ENCODE data around the gene MRPS27.
"Not testable (repeated sequence)": the region's sequence is repeated elsewhere in the genome, so short reads cannot be mapped to it uniquely, and the experiment has no call there.

MRPS27 gene

DNA sequence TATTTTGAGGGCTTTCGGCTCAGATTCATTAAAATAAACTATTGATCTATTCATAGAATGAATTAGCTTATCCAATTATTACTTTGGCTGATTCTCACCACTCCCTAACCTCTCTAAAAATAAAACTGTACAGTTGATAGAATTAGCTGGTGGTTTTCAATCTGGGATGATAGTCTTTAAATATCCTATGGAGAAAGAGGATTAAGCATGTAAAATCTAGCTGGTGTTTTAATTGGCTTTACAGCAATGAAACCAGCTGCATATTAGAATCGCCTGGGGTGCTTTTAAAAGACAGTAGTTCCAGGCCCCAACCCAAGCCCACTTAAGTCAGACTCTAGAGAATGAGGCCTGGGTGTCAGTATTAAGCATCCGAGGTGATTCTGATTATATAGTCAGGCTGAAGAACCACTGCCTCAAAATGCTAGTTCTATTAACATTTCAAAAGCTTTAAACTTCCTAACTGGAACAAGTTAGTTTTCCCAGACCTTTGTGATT is 117.7 kb downstream of the MRPS27 start:
- DNase-seq (ENCODE audit: low read depth), result no peak

GRCh38 chr5:72199681-72200080 is 120.4 kb downstream of the MRPS27 start:
- no peak for DNase-seq (ENCODE audit: low read depth)

DNA sequence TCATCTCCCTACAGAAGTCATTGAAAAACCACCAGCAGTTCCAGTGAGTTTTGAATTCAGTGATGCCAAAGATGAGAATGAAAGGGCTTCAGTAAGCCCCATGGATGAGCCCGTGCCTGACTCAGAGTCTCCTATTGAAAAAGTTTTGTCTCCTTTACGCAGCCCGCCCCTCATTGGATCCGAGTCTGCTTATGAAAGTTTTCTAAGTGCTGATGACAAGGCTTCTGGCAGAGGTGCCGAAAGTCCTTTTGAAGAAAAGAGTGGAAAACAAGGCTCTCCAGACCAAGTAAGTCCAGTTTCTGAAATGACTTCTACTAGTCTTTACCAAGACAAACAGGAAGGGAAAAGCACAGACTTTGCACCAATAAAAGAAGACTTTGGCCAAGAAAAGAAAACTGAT is 122.6 kb downstream of the MRPS27 start:
- no peak for DNase-seq (ENCODE audit: low read depth)

DNA sequence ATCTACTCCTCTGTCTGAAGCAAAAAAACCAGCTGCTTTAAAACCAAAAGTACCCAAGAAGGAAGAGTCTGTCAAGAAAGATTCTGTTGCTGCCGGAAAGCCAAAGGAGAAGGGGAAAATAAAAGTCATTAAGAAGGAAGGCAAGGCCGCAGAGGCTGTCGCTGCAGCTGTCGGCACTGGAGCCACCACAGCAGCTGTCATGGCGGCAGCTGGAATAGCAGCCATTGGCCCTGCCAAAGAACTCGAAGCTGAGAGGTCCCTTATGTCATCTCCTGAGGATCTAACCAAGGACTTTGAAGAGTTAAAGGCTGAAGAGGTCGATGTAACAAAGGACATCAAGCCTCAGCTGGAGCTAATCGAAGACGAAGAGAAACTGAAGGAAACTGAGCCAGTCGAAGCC is 124.5 kb downstream of the MRPS27 start:
- no peak for DNase-seq (ENCODE audit: low read depth)

GRCh38 chr5:72194846-72195245 is 125.2 kb downstream of the MRPS27 start:
- DNase-seq (ENCODE audit: low read depth), result no peak

DNA sequence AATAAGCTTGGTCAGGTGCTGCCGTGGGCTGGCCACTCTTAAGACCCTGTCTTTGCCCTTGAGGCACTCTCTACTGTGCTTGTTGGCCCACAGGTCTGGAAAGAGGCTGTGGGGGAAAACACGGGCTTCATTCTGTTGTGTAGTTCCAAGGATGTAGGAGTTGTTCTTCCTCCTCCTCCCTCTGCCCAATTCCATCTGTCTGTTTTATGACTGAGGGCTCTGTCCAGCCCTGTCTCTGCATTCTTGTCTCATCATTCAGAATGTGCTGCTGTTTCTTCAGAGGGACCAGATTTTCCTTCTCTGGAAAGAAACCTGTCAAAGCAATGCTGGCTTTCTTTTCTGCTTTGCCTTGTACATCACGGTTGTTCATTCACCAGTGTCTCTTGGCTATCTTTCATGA is 128.6 kb downstream of the MRPS27 start:
- no peak for DNase-seq (ENCODE audit: low read depth)

GRCh38 chr5:72189146-72189545 is 130.9 kb downstream of the MRPS27 start:
- DNase-seq (ENCODE audit: low read depth), result no peak

DNA sequence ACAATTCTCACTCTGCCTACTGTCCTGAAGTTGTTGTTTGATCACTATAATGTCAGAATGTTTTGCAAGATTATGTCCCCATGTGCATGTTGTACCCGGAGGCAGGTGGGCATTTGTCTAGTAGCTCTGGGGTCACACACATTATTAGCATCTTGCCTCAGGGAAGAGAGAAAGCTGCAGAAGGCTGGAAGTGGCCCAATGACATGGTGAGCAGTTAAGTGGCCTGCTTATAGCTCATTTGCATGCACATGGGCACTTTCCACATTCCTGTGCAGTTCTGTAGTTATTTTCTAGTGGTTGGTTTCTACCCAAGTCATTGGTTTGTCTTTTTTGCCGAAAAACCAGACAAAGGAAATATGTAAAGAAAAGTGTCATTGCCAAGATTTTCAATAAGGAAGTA is 131.9 kb downstream of the MRPS27 start:
- DNase-seq (ENCODE audit: low read depth), result no peak

GRCh38 chr5:72187388-72188075 is 132.5 kb downstream of the MRPS27 start:
- no peak for DNase-seq (ENCODE audit: low read depth)

GRCh38 chr5:72185496-72186329 is 134.3 kb downstream of the MRPS27 start:
- no peak for DNase-seq (ENCODE audit: low read depth)

- no peak for DNase-seq (ENCODE audit: low read depth)
Measured at GRCh38 chr5:72184408-72184807, 135.6 kb downstream of the MRPS27 start.

GRCh38 chr5:72183101-72183520 is 136.9 kb downstream of the MRPS27 start:
- DNase-seq (ENCODE audit: low read depth), result no peak

GRCh38 chr5:72182686-72183085 is 137.4 kb downstream of the MRPS27 start:
- DNase-seq (ENCODE audit: low read depth), result no peak

- no peak for DNase-seq (ENCODE audit: low read depth)
Measured at GRCh38 chr5:72180925-72181324, 139.1 kb downstream of the MRPS27 start.

DNA sequence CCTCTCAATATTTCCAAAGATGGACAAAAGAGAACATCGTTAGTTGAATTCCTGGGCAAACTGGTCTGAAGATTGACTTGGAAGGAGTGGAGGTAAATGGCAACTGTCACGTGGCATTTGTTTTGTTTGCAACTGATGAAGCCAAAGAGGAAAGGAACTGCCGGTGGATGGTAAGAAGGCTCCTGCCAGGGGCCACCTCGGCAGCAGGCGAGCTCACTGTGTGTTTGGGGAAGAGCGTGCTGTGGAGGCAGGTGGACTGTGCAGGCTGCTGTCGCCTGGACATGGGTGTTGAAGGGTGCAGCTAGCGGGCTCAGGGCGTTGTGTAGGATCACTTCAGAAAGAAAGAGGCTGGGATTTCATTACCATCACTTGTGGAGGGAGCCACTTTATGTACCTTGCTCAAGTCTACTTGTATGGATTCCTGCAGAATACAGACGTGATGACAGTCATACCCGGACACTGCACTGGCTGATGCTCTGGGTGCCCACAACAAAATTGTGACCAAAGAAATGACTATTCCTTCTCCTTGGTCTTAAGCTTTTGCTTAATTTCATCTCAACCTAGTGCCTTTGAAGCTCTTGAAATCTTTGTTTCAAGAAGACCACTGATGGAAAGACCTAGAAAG is 140.1 kb downstream of the MRPS27 start:
- DNase-seq (ENCODE audit: low read depth), result no peak

GRCh38 chr5:72179028-72179815 is 140.8 kb downstream of the MRPS27 start:
- DNase-seq (ENCODE audit: low read depth), result no peak

- DNase-seq (ENCODE audit: low read depth), result no peak
Measured at GRCh38 chr5:72177538-72177937, 142.5 kb downstream of the MRPS27 start.

DNA sequence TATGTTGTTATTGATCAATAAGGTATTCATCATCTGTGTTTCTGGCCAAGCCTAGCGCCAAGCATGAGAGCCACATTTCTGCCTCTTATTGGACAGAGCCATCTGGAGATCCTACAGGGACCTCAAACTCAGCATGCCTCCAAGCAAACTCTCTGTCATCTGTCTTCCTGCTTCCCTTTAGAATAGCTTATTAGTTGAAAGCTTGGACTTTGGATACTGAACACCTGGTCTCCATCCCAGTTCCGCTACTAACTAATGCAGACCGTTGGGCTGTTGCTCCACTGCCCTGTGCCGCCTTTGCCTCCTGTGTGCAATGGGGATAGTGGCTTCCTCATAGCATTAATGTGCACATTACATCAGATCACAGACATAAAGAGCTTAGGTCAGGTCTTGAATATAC is 147.3 kb downstream of the MRPS27 start:
- DNase-seq (ENCODE audit: low read depth), result no peak

DNA sequence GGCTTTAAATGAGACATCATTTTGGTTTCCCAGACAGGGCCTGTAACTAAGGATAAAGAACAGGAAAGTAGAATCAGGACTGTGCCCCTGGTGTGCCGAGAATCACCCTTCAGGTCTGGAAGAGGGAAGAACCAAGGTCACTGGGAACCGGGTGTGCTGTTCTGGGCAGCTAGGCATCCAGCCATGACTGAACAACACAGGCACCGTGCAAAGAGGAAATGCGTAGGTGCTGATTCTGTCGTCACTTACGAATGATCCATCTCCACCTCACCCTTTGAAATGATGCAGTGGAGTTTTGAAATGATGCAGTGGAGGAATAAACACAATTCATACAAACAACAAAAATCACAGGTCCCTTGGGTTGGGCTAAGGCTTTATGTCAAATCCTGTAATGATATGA is 148.4 kb downstream of the MRPS27 start:
- no peak for DNase-seq (ENCODE audit: low read depth)

DNA sequence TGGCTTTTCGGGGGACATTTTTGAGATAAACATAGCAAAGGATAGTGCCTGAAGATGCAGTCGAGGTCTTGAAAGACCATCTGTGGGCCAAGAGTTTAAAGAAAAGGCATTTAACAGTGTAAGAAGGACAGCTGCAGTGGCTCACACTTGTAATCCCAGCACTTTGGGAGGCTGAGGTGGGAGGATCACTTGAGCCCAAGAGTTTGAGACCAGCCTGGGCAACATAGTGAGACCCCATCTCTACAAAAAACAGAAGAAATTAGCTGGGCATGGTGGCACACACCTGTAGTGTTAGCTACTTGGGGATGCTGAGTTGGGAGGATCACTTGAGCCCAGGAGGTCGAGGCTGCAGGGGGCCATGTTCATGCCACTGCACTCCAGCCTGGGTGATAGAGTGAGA is 148.9 kb downstream of the MRPS27 start:
- DNase-seq (ENCODE audit: low read depth), result not testable (repeated sequence)

GRCh38 chr5:72170101-72170500 is 149.9 kb downstream of the MRPS27 start:
- no peak for DNase-seq (ENCODE audit: low read depth)
